Erythroblast (primary cell): Measurements from ENCODE around the gene NBPF3.
"Not testable (repeated sequence)": the region's sequence is repeated elsewhere in the genome, so short reads cannot be mapped to it uniquely, and the experiment has no call there.

Experiments used
- GATA1 ChIP-seq: IDR thresholded peaks from 2 replicates; pipeline ENCODE4 v1.6.1; 2011; ENCODE audit warnings: low read depth, mild to moderate bottlenecking, control low read depth, low read length, moderate library complexity
- POLR2A ChIP-seq: IDR thresholded peaks from 2 replicates; pipeline ENCODE4 v1.6.1; 2011; ENCODE audit warnings: mild to moderate bottlenecking, low read length

GRCh38 chr1:21440630-21441125 is 741 bp downstream of the NBPF3 start:
- TF ChIP-seq POLR2A, GATA1: not testable (repeated sequence)
